Measurements from ENCODE around the gene DLGAP1. TPM values are rescaled to one million over a fixed set of nuclear protein-coding genes. Genes with fewer than 3 reads are reported as not detected.
A peak's percentile ranks its signal among the peaks of the same experiment; 100 is the strongest.

The DLGAP1 gene
- total and polyA plus RNA-seq, 2 of the 13 experiments (the other 11 are each of a cell fraction or from before 2014, with no cell fraction given), result 0.01 TPM; not detected in 1

DNA sequence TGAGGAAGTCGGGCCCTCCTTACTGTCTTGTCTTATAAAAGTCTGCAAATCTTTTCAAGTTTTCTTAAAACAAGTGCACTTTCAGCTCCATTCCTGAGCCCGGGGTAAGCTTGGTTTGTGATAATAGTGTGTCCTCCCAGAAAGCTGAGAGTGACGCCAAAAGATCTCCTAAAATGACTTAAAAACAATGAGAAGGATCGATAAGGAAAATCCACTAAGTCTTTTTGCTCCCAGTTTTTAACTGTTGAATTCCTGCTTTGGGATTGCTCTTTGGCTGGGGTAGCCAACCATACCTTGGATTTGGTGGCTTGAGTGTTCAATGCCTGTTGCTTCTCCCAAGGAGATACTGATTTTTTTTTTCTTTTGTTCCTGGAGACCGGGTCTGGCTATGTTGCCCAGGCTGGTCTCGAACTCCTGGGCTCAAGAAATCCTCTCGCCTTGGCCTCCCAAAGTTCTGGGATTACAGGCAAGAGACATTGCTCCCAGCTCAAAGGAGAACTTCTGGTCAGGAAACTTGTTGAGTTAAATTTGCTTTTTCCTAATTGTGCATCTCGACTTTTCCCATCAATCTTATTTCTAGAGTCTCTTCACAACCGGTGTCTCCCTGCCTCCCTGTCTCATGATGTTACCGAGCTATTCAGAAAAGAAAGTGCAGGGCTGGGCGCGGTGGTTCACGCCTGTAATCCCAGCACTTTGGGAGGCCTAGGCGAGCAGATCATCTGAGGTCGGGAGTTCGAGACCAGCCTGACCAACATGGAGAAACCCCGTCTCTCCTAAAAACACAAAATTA is 1002.2 kb downstream of the DLGAP1 start (continued):
- TF ChIP-seq, protein P1, sequence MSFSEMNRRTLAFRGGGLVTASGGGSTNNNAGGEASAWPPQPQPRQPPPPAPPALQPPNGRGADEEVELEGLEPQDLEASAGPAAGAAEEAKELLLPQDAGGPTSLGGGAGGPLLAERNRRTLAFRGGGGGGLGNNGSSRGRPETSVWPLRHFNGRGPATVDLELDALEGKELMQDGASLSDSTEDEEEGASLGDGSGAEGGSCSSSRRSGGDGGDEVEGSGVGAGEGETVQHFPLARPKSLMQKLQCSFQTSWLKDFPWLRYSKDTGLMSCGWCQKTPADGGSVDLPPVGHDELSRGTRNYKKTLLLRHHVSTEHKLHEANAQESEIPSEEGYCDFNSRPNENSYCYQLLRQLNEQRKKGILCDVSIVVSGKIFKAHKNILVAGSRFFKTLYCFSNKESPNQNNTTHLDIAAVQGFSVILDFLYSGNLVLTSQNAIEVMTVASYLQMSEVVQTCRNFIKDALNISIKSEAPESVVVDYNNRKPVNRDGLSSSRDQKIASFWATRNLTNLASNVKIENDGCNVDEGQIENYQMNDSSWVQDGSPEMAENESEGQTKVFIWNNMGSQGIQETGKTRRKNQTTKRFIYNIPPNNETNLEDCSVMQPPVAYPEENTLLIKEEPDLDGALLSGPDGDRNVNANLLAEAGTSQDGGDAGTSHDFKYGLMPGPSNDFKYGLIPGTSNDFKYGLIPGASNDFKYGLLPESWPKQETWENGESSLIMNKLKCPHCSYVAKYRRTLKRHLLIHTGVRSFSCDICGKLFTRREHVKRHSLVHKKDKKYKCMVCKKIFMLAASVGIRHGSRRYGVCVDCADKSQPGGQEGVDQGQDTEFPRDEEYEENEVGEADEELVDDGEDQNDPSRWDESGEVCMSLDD (CRISPR knock-in tag; IDR thresholded peaks at IDR 0.05; ENCODE audit: borderline replicate concordance), result no peak
- TF ChIP-seq MXI1 (IDR thresholded peaks at IDR 0.05; ENCODE audit: borderline replicate concordance, low read depth, low read length) (no peak), TEAD3 (CRISPR knock-in tag; optimal IDR thresholded peaks at IDR 0.05; ENCODE audit: borderline replicate concordance) (no peak), ZNF652 (CRISPR knock-in tag; IDR thresholded peaks at IDR 0.05; ENCODE audit: borderline replicate concordance, low read depth) (0 out of 2 replicates have a peak, but pooled peaks have one; percentile 21), PCBP1 (IDR thresholded peaks at IDR 0.05; ENCODE audit: borderline replicate concordance, low read depth, low read length) (no peak), ZNF660 (CRISPR knock-in tag; IDR thresholded peaks at IDR 0.05; ENCODE audit: borderline replicate concordance, low read depth) (no peak), PHF8 (CRISPR knock-in tag; IDR thresholded peaks at IDR 0.05) (no peak), SMAD1 (CRISPR knock-in tag; IDR thresholded peaks at IDR 0.05; ENCODE audit: borderline replicate concordance, low read depth) (no peak), EEA1 (CRISPR knock-in tag; IDR thresholded peaks at IDR 0.05; ENCODE audit: borderline replicate concordance) (no peak), PPARG (CRISPR knock-in tag; conservative IDR thresholded peaks at IDR 0.05) (no peak), DMAP1 (CRISPR knock-in tag; IDR thresholded peaks at IDR 0.05) (no peak)
- TF ChIP-seq, protein P2, sequence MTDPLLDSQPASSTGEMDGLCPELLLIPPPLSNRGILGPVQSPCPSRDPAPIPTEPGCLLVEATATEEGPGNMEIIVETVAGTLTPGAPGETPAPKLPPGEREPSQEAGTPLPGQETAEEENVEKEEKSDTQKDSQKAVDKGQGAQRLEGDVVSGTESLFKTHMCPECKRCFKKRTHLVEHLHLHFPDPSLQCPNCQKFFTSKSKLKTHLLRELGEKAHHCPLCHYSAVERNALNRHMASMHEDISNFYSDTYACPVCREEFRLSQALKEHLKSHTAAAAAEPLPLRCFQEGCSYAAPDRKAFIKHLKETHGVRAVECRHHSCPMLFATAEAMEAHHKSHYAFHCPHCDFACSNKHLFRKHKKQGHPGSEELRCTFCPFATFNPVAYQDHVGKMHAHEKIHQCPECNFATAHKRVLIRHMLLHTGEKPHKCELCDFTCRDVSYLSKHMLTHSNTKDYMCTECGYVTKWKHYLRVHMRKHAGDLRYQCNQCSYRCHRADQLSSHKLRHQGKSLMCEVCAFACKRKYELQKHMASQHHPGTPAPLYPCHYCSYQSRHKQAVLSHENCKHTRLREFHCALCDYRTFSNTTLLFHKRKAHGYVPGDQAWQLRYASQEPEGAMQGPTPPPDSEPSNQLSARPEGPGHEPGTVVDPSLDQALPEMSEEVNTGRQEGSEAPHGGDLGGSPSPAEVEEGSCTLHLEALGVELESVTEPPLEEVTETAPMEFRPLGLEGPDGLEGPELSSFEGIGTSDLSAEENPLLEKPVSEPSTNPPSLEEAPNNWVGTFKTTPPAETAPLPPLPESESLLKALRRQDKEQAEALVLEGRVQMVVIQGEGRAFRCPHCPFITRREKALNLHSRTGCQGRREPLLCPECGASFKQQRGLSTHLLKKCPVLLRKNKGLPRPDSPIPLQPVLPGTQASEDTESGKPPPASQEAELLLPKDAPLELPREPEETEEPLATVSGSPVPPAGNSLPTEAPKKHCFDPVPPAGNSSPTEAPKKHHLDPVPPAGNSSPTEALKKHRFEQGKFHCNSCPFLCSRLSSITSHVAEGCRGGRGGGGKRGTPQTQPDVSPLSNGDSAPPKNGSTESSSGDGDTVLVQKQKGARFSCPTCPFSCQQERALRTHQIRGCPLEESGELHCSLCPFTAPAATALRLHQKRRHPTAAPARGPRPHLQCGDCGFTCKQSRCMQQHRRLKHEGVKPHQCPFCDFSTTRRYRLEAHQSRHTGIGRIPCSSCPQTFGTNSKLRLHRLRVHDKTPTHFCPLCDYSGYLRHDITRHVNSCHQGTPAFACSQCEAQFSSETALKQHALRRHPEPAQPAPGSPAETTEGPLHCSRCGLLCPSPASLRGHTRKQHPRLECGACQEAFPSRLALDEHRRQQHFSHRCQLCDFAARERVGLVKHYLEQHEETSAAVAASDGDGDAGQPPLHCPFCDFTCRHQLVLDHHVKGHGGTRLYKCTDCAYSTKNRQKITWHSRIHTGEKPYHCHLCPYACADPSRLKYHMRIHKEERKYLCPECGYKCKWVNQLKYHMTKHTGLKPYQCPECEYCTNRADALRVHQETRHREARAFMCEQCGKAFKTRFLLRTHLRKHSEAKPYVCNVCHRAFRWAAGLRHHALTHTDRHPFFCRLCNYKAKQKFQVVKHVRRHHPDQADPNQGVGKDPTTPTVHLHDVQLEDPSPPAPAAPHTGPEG (CRISPR knock-in tag; IDR thresholded peaks at IDR 0.05), result 0 out of 2 replicates have a peak, but pooled peaks have one; percentile 40
- TF ChIP-seq, protein P3, sequence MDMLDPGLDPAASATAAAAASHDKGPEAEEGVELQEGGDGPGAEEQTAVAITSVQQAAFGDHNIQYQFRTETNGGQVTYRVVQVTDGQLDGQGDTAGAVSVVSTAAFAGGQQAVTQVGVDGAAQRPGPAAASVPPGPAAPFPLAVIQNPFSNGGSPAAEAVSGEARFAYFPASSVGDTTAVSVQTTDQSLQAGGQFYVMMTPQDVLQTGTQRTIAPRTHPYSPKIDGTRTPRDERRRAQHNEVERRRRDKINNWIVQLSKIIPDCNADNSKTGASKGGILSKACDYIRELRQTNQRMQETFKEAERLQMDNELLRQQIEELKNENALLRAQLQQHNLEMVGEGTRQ (IDR thresholded peaks at IDR 0.05; ENCODE audit: low read depth, low read length), result no peak
- TF ChIP-seq, protein P3 (CRISPR knock-in tag; IDR thresholded peaks at IDR 0.05; ENCODE audit: borderline replicate concordance), result no peak
- TF ChIP-seq, protein P4, sequence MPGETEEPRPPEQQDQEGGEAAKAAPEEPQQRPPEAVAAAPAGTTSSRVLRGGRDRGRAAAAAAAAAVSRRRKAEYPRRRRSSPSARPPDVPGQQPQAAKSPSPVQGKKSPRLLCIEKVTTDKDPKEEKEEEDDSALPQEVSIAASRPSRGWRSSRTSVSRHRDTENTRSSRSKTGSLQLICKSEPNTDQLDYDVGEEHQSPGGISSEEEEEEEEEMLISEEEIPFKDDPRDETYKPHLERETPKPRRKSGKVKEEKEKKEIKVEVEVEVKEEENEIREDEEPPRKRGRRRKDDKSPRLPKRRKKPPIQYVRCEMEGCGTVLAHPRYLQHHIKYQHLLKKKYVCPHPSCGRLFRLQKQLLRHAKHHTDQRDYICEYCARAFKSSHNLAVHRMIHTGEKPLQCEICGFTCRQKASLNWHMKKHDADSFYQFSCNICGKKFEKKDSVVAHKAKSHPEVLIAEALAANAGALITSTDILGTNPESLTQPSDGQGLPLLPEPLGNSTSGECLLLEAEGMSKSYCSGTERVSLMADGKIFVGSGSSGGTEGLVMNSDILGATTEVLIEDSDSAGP (CRISPR knock-in tag; IDR thresholded peaks at IDR 0.05; ENCODE audit: borderline replicate concordance), result no peak

All from HepG2 (cell line).